ENCODE results near the gene MYLK4.

DNA sequence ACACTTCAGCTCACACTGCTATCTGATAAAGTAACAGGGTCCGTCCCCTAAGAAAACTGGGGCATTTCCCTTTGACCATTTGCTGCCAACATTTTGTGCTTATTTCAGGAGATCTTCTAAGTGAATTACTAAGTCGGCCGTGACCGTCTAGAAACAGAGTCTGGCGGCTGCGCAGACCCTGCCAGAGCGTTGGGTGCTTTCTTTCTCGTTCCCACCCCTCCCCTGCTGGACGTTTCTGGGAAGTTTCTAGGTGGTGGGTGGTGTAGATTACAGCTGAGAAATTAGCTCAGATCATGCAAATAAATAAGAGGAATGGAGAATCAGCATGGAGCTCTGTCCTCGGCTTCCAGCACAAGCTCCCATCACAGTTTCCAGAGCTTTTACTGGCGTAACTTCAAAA, 128.1 kb downstream of the MYLK4 start:
- TF ChIP-seq POLR2AphosphoS5 (IDR thresholded peaks at IDR 0.05; ENCODE audit: low read depth, low read length): no peak
- TF ChIP-seq TAF1 (IDR thresholded peaks at IDR 0.05; ENCODE audit: borderline replicate concordance, insufficient read depth, low read length): no peak
- no peak for TF ChIP-seq FOXP2 (optimal IDR thresholded peaks at IDR 0.05; ENCODE audit: borderline replicate concordance, extremely low read depth, extremely low read length, insufficient read depth)
- no peak for TF ChIP-seq REST (IDR thresholded peaks at IDR 0.05; ENCODE audit: insufficient read depth in 1 of 2, low read depth in 2 of 2, low read length in 2 of 2)
- TF ChIP-seq SIN3A (IDR thresholded peaks at IDR 0.05; ENCODE audit: borderline replicate concordance, insufficient read depth, low read length): no peak

All from PFSK-1 (cell line).